Hindlimb muscle (tissue), 1 donor: Measurements from ENCODE around the gene RRAGC. TPM values are rescaled to one million over a fixed set of nuclear protein-coding genes. Genes with fewer than 3 reads are reported as not detected.
"Not testable (repeated sequence)": the region's sequence is repeated elsewhere in the genome, so short reads cannot be mapped to it uniquely, and the experiment has no call there.

ENCODE experiments used
- DNase-seq: peaks from one replicate; pipeline ENCODE4 v3.0.0-alpha.2; 2013
- polyA plus RNA-seq: library from polyadenylated mRNA; unstranded; fragments of 120-200 nt; gene quantifications from one replicate; pipeline ENCODE4 v1.2.1, GENCODE V29; 2013; ENCODE audit not compliant: insufficient read length

Gene RRAGC
- polyA plus RNA-seq, 1 donor, result 19.7 TPM

DNA sequence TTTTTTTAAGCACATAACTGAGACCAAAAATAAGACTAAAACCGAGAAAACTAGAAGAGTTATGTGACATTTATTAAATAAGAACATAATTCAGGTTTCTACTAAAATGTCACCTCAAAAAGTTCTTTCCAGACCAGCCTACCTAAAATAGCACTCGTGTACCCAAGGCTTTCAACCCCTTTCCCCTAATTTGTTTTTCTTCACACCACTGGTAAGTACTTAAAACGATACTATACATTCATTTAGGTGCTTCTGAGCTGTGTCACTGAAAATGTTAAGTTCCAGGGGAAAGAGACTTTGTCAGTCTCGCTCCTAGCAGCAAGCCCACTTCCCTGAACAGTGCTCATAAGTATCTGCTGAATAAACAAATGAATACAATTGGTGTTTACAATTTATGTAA lies 6.8 kb downstream of the RRAGC start:
- DNase-seq, result no peak

GRCh38 chr1:38848071-38848470 lies 11.5 kb downstream of the RRAGC start:
- DNase-seq, result no peak

GRCh38 chr1:38846210-38846609 lies 13.4 kb downstream of the RRAGC start:
- DNase-seq, result no peak

GRCh38 chr1:38845088-38845487 lies 14.5 kb downstream of the RRAGC start:
- not testable (repeated sequence) for DNase-seq

DNA sequence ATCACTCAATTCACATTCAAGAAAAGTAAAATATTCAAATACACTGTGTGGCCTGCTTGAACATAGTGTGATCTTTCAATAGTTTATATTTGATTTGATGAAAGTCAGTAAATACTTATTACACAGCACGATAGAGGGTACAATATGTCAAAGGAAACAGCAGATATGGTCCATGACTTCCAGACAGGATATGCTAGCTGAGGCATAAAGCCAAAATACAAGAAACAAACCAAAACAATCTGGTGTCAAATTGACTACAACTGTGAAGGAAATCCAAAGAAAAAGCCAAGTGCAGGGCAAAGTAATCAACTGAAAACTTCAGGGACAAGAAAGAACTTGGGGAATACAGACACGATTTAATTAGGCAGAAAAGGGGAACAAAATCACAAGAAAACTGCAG lies 19.3 kb downstream of the RRAGC start:
- no peak for DNase-seq

GRCh38 chr1:38839363-38839762 lies 20.2 kb downstream of the RRAGC start:
- DNase-seq, result no peak

DNA sequence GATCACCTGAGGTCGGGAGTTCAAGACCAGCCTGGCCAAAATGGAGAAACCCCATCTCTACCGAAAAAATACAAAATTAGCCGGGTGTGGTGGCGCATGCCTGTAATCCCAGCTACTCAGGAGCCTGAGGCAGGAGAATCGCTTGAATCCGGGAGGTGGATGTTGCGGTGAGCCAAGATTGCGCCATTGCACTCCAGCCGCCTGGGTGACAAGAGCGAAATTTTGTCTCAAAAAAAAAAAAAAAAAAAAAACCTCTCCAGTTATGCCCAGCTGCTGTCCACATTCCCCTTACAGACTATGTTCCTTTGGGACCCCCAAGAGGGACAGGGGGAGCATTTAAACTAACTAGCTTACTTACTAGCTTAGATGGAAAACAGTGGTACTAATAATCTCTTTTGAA lies 23.3 kb downstream of the RRAGC start:
- DNase-seq, result not testable (repeated sequence)

DNA sequence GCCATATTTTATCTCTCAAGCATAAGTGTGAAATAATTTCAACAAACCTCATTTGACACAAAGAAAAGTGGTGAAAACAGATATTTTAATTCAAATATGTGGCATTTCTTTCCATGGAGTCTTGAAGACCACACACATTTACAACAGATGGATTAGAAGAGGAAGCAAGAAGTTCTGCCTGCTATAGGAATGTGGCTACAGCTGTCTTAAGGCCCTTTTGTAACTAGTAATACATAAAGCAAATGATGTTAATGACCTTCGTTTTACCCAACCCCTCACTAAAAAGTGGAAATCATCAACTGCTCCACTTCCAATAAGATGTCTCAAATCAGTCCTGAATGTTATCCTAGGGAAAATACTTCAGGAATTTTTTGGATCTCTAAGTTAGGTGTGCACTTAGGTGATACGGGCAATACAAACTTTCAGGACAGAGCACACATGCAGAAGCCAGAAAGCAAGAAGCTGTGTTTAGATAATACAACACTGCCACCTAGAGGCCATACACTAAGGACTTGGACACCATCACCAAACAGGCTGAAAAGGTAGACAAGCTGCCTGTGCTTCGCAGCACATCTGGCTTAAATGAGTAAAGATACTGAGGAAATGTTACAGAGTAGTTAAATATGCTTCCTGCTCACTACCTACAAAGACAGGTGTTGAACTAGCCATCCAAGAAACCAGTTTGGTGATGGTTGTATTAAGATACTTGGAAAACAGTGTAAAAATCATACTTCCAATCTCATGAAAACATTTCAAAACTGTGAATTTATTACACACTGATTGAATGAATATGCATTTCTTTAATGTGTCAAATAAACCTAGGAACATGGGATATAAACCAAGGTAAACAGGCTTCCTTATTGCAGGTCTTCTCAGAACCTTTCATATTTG lies 24.4 kb downstream of the RRAGC start:
- peak; percentile 83 for DNase-seq

DNA sequence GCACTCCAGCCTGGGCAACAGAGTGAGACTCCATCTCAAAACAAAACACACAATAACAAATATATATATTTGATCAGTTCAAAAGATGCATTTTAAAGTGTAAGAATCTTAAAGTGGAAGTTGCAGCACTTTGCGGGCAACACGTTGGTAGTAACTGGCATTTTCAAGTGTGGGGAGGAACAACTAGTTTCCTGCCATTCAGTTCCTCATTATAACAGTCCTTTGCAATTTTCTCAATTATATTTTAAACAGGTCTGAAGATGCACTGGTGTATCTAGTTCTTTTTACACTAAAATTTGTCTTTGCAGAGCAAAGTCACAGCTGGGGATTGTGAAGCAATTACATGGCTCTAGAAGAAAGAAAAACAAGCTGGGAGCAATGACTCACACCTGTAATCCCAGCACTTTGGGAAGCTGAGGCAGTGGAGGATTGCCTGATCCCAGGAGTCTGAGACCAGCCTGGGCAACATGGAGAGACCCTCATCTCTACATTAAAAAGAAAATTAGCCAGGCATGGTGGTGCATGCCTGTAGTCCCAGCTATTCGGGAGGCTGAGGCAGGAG lies 25.3 kb downstream of the RRAGC start:
- DNase-seq, result no peak

DNA sequence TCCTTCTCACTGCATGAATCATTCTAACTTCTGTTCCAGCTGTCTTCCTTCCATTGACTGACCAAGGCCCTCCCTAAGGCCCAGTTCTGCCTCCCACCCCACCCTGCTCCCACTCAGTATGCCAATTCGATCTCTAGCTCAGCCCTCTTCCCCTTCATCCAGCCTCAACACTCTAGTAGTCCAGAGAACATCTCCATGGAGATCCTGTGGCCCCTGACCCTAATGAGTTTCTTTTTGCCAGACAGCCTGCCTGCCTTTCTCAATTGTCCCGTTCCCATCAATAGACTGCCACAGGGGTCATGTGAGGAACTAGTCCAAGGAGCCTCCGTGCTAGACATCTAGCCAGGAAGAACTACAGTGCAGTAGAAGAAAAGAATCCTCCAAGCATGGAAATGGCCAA lies 26.4 kb downstream of the RRAGC start:
- no peak for DNase-seq

- DNase-seq, result no peak
These were observed 27.2 kb downstream of the RRAGC start for GRCh38 chr1:38832370-38832734.

GRCh38 chr1:38831731-38832369 lies 27.7 kb downstream of the RRAGC start:
- DNase-seq, result no peak

- DNase-seq, result no peak
These were observed 30.2 kb downstream of the RRAGC start for GRCh38 chr1:38829368-38829767.

DNA sequence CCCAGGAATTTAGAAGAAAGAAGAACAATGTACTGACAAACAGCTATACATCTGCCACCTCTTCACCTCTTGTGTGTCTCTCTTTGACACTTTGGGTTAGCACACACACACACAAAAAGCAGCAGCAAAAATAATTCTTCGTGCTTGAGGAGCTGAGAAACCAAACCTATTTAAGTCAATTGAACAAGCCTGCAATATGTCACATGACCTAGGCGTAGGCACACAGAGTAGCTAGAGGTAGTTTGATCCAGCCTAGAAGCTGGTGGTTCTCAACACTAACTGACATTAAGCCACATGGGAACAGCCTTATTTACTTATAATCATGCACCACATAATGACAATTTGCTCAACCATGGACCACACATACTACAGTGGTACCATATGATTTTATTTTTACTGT lies 32.3 kb downstream of the RRAGC start:
- no peak for DNase-seq

- no peak for DNase-seq
These were observed 32.7 kb downstream of the RRAGC start for GRCh38 chr1:38826886-38827285.

GRCh38 chr1:38826262-38826661 lies 33.3 kb downstream of the RRAGC start:
- DNase-seq, result no peak

DNA sequence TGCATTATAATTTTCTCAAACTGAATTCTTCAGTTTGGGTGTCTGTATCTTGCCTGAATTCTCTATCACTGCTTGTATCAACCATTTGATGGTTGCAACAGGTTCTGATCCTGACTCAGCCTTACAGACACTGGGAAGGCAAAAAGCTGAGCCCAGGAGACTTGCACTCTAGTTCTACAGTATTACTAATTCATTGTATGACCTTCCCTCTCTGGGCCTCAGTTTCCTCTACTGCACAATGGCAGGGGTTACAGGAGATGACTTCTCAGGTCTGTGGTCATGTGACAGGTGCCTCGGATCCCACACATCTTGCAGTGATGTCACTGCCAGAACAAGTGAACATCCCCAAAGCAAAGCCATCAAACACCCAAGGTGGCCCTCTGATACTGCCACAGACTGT lies 38.7 kb downstream of the RRAGC start:
- no peak for DNase-seq

GRCh38 chr1:38819516-38819915 lies 40.1 kb downstream of the RRAGC start:
- no peak for DNase-seq

DNA sequence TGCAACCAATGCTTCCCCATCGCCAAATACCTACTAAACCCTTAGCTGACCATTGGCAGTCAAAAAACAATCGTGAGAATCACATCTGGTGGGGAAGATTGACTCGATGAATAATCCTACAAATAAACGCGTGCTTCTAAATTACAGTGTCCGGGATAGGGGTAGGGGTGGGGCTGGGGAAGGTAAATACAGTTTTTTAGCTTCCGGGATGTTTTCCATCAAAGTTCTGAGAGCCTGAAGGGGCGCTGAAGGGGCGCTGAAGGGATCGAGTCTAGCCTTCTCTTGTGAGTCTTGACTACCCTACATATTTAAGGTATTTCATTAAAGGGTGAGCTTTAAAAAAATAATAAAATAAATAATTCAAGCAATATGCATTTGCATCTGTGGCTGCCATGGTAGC lies 40.5 kb downstream of the RRAGC start:
- no peak for DNase-seq

DNA sequence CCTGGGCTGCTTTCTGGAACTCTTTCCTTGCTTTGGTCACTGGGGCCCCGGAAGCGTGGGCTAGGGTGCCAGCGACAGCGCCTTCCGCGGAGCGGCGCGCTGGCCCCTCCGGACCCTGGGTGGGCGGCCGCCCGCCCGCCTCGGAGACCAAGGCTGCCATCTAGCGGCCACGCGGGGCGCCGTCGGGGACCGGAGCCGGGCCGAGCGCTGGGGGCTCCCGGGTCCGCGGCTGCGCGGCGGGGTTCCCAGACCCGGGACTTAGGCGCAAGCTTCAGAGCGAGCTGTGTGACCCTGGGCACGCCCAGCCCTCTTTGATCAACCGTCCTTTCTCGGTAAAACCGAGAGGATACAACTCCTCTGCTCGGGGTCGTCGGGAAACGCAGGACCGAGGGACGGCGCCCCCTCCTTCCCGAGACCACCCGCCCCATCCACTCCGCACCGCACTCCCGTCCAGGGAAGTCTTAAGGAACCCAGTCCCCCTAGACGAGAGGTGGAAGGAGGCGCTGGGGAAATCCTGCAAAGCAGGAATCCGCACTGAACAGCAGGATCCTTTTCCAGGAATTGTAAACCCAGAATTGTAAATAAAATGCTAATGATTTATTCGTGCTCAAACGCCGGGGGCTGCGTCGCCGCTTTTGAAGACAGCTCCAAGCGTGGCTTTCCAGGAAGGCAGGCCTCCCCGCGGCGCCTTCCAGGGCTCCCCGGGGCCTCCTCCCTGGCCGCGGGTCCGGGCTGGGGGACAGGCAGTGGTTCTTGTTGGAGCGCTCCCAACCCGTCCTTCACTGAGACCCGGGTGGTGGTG lies 41.2 kb downstream of the RRAGC start:
- DNase-seq, result peak; percentile 47

- DNase-seq, result no peak
These were observed 42.1 kb downstream of the RRAGC start for GRCh38 chr1:38817267-38818174.
